ENCODE results near the gene PCAT6. TPM values are rescaled to one million over a fixed set of nuclear protein-coding genes. Genes with fewer than 3 reads are reported as not detected.

Gene PCAT6
- total RNA-seq, 1 experiment from 2014 or later: 0.26 TPM

- peak overlapping the region; percentile 29; the same call in 1 of the 2 replicates for H2AFZ ChIP-seq (ENCODE audit: low read length)
- peaks cover 29% of the 10 kb centered on the region for H3K4me1 ChIP-seq (ENCODE audit: insufficient read depth, low read length)
- no peaks in the 10 kb centered on the region for H4K20me1 ChIP-seq (ENCODE audit: low read length)
- no peaks in the 10 kb centered on the region for H3K36me3 ChIP-seq (ENCODE audit: low read depth, low read length)
- CTCF ChIA-PET: no interaction called here
- no peak overlapping the region for H3K27ac ChIP-seq (ENCODE audit: low read length)
- DNase-seq: peak; percentile 40
- intact Hi-C loops (cut with micrococcal nuclease): no loop called here
- H3F3A ChIP-seq (ENCODE audit: low read length, unreplicated experiment): no peaks in the 10 kb centered on the region
- H3K9me2 ChIP-seq (replicated peaks; ENCODE audit: low read length): no peaks in the 10 kb centered on the region
- H3K9me3 ChIP-seq (ENCODE audit: low read length): no peaks in the 10 kb centered on the region
- BruUV-seq (replicated peaks): no TSS peak
- no peak; the same call in 1 of the 2 replicates for ATAC-seq
- POLR2A ChIA-PET (ENCODE audit: unreplicated experiment): no interaction called here
- H3K27me3 ChIP-seq (ENCODE audit: low read length): no peaks in the 10 kb centered on the region
- no peak overlapping the region for H3K9ac ChIP-seq (ENCODE audit: low read length)
- no peaks in the 10 kb centered on the region for H3K79me2 ChIP-seq (ENCODE audit: low read length)
- no peak for TF ChIP-seq EZH2 (IDR thresholded peaks at IDR 0.05; ENCODE audit: low read length, unreplicated experiment)
- H3K4me3 ChIP-seq (ENCODE audit: low read length): no peak overlapping the region
- H3K4me2 ChIP-seq (ENCODE audit: low read length): peak overlapping the region; percentile 15; the same call in 1 of the 2 replicates
Observed at GRCh38 chr1:202815120-202815519, 4.4 kb downstream of the PCAT6 start.

DNA sequence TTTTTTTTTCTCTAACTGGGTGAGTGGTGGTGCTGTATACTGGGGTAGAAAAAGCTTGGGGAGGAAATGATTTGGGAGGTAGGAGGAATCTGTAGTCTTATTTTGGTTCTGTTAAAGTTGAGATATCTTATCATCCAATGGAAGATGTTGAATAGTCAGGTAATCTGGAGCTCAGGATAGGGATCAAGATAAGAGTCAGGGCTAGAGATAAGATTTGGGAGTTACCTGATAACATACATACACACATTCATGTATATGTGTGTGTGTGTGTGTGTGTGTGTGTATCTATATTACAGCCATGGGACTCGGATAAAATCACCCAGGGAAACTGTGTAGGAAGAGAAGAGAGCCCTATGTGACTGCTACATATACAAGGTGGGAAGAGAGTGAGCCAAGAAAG lies 8.1 kb downstream of the PCAT6 start:
- ATAC-seq: no peak

GRCh38 chr1:202821467-202821866 lies 10.7 kb downstream of the PCAT6 start:
- Histone ChIP-seq H3K27ac (ENCODE audit: low read length) (no peak overlapping the region), H3K4me1 (ENCODE audit: insufficient read depth, low read length) (no peaks in the 10 kb centered on the region), H4K20me1 (ENCODE audit: low read length) (no peaks in the 10 kb centered on the region), H3K9ac (ENCODE audit: low read length) (no peak overlapping the region), H3K36me3 (ENCODE audit: low read depth, low read length) (no peaks in the 10 kb centered on the region), H2AFZ (ENCODE audit: low read length) (no peak overlapping the region), H3K79me2 (ENCODE audit: low read length) (no peaks in the 10 kb centered on the region), H3F3A (ENCODE audit: low read length, unreplicated experiment) (no peaks in the 10 kb centered on the region), H3K9me2 (replicated peaks; ENCODE audit: low read length) (no peaks in the 10 kb centered on the region), H3K4me3 (ENCODE audit: low read length) (no peak overlapping the region), H3K27me3 (ENCODE audit: low read length) (no peaks in the 10 kb centered on the region), H3K4me2 (ENCODE audit: low read length) (no peak overlapping the region), H3K9me3 (ENCODE audit: low read length) (no peaks in the 10 kb centered on the region)
- intact Hi-C loops (cut with micrococcal nuclease): no loop called here
- CTCF ChIA-PET: no interaction called here
- no TSS peak for BruUV-seq (replicated peaks)
- TF ChIP-seq CTCF (conservative IDR thresholded peaks at IDR 0.05; ENCODE audit: low read depth, low read length): no peak
- TF ChIP-seq EZH2 (IDR thresholded peaks at IDR 0.05; ENCODE audit: low read length, unreplicated experiment): no peak
- no peak for TF ChIP-seq EZH2phosphoT487 (IDR thresholded peaks at IDR 0.05; ENCODE audit: borderline replicate concordance, low read length)
- ATAC-seq (no peak), DNase-seq (no peak)
- POLR2A ChIA-PET (ENCODE audit: unreplicated experiment): no interaction called here

More for the DNA sequence above, 8.1 kb downstream of the PCAT6 start:
- no peaks in the 10 kb centered on the region for H3K79me2 ChIP-seq (ENCODE audit: low read length)
- no peak overlapping the region for H3K9ac ChIP-seq (ENCODE audit: low read length)
- no peak for TF ChIP-seq EZH2phosphoT487 (IDR thresholded peaks at IDR 0.05; ENCODE audit: borderline replicate concordance, low read length)
- no peak for TF ChIP-seq CTCF (conservative IDR thresholded peaks at IDR 0.05; ENCODE audit: low read depth, low read length)
- no peak for TF ChIP-seq EZH2 (IDR thresholded peaks at IDR 0.05; ENCODE audit: low read length, unreplicated experiment)
- H3K27ac ChIP-seq (ENCODE audit: low read length): no peak overlapping the region
- no peaks in the 10 kb centered on the region for H3K9me3 ChIP-seq (ENCODE audit: low read length)
- CTCF ChIA-PET: no interaction called here
- H3K27me3 ChIP-seq (ENCODE audit: low read length): no peaks in the 10 kb centered on the region
- H3K4me3 ChIP-seq (ENCODE audit: low read length): no peak overlapping the region
- no peaks in the 10 kb centered on the region for H3F3A ChIP-seq (ENCODE audit: low read length, unreplicated experiment)
- no peak overlapping the region for H3K4me2 ChIP-seq (ENCODE audit: low read length)
- POLR2A ChIA-PET (ENCODE audit: unreplicated experiment): no interaction called here
- no peaks in the 10 kb centered on the region for H4K20me1 ChIP-seq (ENCODE audit: low read length)
- DNase-seq: no peak
- no peak overlapping the region for H2AFZ ChIP-seq (ENCODE audit: low read length)
- H3K36me3 ChIP-seq (ENCODE audit: low read depth, low read length): no peaks in the 10 kb centered on the region
- intact Hi-C loops (cut with micrococcal nuclease): no loop called here
- no TSS peak for BruUV-seq (replicated peaks)
- H3K4me1 ChIP-seq (ENCODE audit: insufficient read depth, low read length): peaks cover 7% of the 10 kb centered on the region
- H3K9me2 ChIP-seq (replicated peaks; ENCODE audit: low read length): no peaks in the 10 kb centered on the region

Data from PC-3 (cell line).